22Rv1 (cell line): ENCODE results near the gene PLEKHS1.

ENCODE experiments used
- H3K27ac ChIP-seq: fragments of 450-650 bp; 2 replicates; pipeline ENCODE4 v1.5.1; 2017
- CTCF ChIP-seq: fragments of 450-650 bp; IDR thresholded peaks from 2 replicates; pipeline ENCODE4 v1.5.1; 2017; ENCODE audit warnings: mild to moderate bottlenecking
- ZFX ChIP-seq: fragments of 450-650 bp; IDR thresholded peaks from 2 replicates; pipeline ENCODE4 v1.6.1; 2017; ENCODE audit warnings: antibody characterized with exemption, borderline replicate concordance

Gene PLEKHS1

GRCh38 chr10:113712024-113712423, 39.5 kb upstream of the PLEKHS1 start:
- TF ChIP-seq ZFX (no peak), CTCF (no peak)
- peak overlapping the region; percentile 89 for H3K27ac ChIP-seq

- H3K27ac ChIP-seq: peak overlapping the region; percentile 89
- TF ChIP-seq ZFX (no peak), CTCF (no peak)
These were observed 38.5 kb upstream of the PLEKHS1 start for GRCh38 chr10:113712755-113713639.

- no peak for TF ChIP-seq ZFX
- TF ChIP-seq CTCF: no peak
- peak overlapping the region; percentile 89 for H3K27ac ChIP-seq
These were observed 37.9 kb upstream of the PLEKHS1 start for GRCh38 chr10:113713640-113713982.

DNA sequence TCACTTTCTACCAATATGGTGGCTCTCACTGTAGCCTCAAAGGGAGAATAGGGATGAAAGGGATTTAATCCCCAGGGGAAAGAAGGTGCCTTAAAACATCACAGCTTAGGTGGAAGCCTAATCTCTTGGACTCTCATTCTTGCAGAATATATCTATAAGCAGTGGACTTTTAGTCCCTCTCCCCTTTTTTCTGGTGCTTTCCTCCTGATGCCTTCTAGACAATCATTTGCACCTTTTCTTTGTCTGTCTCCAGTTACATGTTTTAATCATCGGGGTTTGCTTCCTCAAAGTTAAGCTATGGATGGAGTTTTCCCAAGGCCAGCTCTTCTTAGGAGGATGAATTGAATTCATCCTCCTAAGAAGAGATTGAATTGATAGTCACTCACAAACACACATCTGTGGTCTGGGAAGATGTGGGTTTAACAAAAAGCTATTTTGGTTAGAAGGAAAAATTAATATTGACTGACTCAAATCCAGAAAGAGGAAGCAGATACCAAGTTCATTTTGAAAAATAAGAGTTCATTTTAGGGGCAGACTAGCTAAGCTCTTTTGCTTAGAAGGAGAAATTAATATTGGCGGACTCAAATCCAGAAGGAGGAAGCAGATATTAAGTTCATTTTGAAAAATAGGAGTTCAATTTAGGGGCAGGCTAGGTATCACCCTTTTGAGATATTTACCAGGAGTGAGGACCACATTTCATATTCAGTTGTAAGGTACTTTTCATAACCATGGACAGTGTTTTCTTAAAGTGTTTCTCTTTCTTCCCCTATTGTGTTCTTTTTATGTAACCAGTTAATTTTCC, 35.2 kb upstream of the PLEKHS1 start:
- no peak overlapping the region for H3K27ac ChIP-seq
- TF ChIP-seq ZFX (no peak), CTCF (no peak)

DNA sequence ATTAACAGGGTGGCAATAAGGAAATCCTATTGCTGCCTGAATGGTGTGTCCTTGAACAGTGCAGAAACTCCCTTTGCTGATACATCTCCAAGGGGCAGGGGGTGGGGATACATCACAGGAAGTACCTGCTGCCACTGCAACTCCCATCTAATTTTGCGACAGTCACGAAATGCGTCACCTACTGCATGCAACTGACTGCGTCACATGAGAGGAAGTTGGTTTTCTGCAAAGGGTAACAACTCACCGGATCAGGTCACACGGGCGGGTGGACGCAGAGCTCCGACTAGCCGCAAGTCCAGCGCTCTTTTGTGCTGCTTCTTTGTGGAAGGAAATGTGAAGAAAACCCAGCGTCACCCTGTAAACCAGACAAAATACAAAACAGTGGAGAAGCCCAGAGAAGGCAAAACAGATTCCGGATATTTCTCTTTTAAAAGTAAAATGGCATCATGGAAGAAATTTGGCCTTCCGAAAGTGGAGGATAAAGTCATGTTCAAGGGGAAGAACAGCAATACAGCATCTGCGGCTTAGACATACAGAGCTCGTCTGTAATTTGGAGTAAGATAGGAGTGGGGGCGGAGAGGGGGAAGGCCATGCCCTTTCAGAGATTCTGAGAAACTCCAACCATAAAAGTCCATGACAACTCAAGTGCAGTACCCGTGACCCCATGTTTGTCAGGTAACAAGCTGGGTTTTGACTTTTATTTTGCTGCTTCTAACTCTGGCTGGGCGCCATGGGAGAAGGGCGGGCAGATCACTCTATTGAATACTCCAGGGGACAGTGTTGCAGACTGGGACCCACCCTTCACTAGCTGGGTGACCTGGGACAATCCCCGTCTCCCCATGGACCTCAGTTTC, 32.3 kb upstream of the PLEKHS1 start:
- TF ChIP-seq ZFX: no peak
- no peak for TF ChIP-seq CTCF
- H3K27ac ChIP-seq: no peak overlapping the region

- no peak overlapping the region for H3K27ac ChIP-seq
- no peak for TF ChIP-seq CTCF
- TF ChIP-seq ZFX: no peak
These were observed 31.1 kb upstream of the PLEKHS1 start for GRCh38 chr10:113720386-113720785.
